NT2/D1 (cell line): ENCODE data around the gene ZNFX1.

Experiments used
- YY1 ChIP-seq: IDR thresholded peaks from 2 replicates; pipeline ENCODE4 v1.6.1; 2011; ENCODE audit not compliant: insufficient read length, insufficient read depth
- ZNF274 ChIP-seq: IDR thresholded peaks from 2 replicates; pipeline ENCODE4 v1.6.1; 2011; ENCODE audit warnings: mild to moderate bottlenecking, low read depth, low read length

DNA sequence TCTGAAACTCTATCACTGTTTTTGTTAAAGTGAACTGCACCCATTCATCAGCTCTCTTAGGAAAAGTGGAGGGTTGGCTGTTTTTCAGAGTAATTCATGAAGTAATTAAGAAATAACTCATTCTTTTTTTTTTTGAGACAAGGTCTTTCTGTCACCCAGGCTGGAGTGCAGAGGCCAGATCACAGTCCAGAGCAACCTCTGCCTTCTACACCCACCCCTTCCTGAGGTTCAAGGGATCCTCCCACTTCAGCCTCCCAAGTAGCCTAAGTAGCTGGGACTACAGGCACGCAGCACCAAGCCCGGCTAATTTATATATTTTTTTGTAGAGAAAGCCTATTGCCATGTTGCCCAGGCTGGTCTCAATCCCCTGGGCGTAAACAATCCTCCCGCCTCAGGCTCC, 2.6 kb downstream of the ZNFX1 start:
- TF ChIP-seq YY1: no peak
- no peak for TF ChIP-seq ZNF274
